HCT116 (cell line): Measurements from ENCODE around the gene DNMT3L. TPM values are rescaled to one million over a fixed set of nuclear protein-coding genes. Genes with fewer than 3 reads are reported as not detected.

Experiments used
- ATF3 ChIP-seq: IDR thresholded peaks from 2 replicates; pipeline ENCODE4 v1.6.1; 2012
- ELF1 ChIP-seq: IDR thresholded peaks from 2 replicates; pipeline ENCODE4 v1.6.1; 2012; ENCODE audit warnings: low read depth, borderline replicate concordance
- EZH2 ChIP-seq: fragments of 200-600 bp; sonication (generic); IDR thresholded peaks from 2 replicates; pipeline ENCODE4 v1.6.1; 2017; ENCODE audit warnings: antibody characterized with exemption, mixed run types
- EZH2phosphoT487 ChIP-seq: fragments of 200-600 bp; IDR thresholded peaks from 2 replicates; pipeline ENCODE4 v1.6.1; 2018; ENCODE audit warnings: antibody characterized with exemption, borderline replicate concordance
- FOSL1 ChIP-seq: IDR thresholded peaks from 2 replicates; pipeline ENCODE4 v1.6.1; 2012; ENCODE audit warnings: low read depth
- JUND ChIP-seq: IDR thresholded peaks from 2 replicates; pipeline ENCODE4 v1.6.1; 2012
- POLR2A ChIP-seq: IDR thresholded peaks from 2 replicates; pipeline ENCODE4 v1.7.0; 2011; ENCODE audit warnings: borderline replicate concordance; ENCODE audit not compliant: insufficient read depth, insufficient read length; ENCODE audit errors: extremely low read depth
- RAD21 ChIP-seq: IDR thresholded peaks from 2 replicates; pipeline ENCODE4 v1.6.1; 2012; ENCODE audit warnings: low read depth, mild to moderate bottlenecking
- SP1 ChIP-seq: IDR thresholded peaks from 2 replicates; pipeline ENCODE4 v1.6.1; 2012; ENCODE audit warnings: low read depth
- SRF ChIP-seq: IDR thresholded peaks from 2 replicates; pipeline ENCODE4 v1.6.1; 2012; ENCODE audit warnings: low read depth
- TCF7L2 ChIP-seq: IDR thresholded peaks from 2 replicates; pipeline ENCODE4 v1.7.0; 2011; ENCODE audit warnings: borderline replicate concordance, inconsistent platforms; ENCODE audit not compliant: insufficient read depth, insufficient read length; ENCODE audit errors: extremely low read depth
- YY1 ChIP-seq: IDR thresholded peaks from 2 replicates; pipeline ENCODE4 v1.6.1; 2011; ENCODE audit warnings: low read length, low read depth, moderate library complexity, mild to moderate bottlenecking; ENCODE audit not compliant: insufficient replicate concordance; ENCODE audit errors: extremely low read depth
- ZFX ChIP-seq: fragments of 450-650 bp; IDR thresholded peaks from 2 replicates; pipeline ENCODE4 v1.6.1; 2017
- ZNF274 ChIP-seq: fragments of 200-500 bp; sonication (Bioruptor generic); IDR thresholded peaks from 2 replicates; pipeline ENCODE4 v1.6.1; 2014; ENCODE audit warnings: mild to moderate bottlenecking, low read depth, low read length, inconsistent platforms
- total RNA-seq: library from RNA; stranded (reverse); gene quantifications from one replicate; pipeline ENCODE4 v1.2.1, GENCODE V29; 2021; ENCODE audit not compliant: unreplicated experiment
- TF ChIP-seq, protein P1 (sequence below), 3 experiments: fragments of 200-600 bp in 1 of 3; sonication (generic) in 1 of 3; IDR thresholded peaks in 2 of 3; conservative IDR thresholded peaks in 1 of 3; 2 replicates each; pipeline ENCODE4 v1.5.1; 2012 to 2017; ENCODE audit warnings: low read depth in 2 of 3, low read length in 2 of 3, antibody characterized with exemption in 1 of 3, borderline replicate concordance in 1 of 3, control low read depth in 1 of 3, mild to moderate bottlenecking in 1 of 3, mixed read lengths in 1 of 3, mixed run types in 1 of 3, moderate library complexity in 1 of 3; ENCODE audit not compliant: insufficient read depth in 1 of 3

The DNMT3L gene
- total RNA-seq, 1 experiment from 2014 or later = not detected

DNA sequence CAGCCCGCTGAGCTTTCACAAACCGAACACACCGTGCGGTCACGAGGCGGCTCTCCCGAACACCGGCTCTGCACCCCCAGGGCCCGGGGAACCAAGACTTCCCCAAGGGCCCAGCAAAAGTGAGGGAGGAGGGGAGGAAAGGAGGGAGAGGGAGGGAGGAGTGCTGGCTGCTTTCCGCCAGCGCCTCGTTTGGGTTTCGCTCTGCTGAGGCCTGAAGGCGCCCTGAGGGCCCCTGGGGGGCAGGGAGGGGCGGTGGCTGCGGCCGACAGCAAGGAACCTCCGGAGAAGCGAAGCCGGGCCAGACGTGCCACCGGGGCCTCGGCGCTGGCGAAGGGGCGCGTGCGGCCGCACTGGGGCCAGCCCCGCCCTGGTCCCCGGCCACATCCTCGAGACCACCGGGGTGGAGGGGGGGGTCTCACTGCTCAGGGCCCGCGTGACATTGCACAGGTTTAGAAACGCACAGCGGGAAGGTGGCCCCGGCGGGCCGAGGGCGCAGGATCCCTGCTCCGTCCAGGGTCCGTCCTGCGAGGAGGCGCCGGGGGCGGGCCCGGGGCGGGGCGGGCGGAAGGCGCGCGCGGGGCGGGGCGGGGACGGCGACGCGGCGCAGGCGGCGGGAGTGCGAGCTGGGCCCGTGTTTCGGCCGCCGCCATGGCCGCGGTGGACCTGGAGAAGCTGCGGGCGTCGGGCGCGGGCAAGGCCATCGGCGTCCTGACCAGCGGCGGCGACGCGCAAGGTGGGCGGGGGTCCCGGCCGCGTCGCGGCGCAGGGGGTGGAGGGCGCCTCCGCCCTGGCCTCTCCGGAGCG, 38.0 kb upstream of the DNMT3L start, which contains the start of gene PFKL (continued):
- TF ChIP-seq ZNF274 (no peak), RAD21 (no peak), JUND (no peak), YY1 (no peak), EZH2phosphoT487 (no peak), ATF3 (no peak), SP1 (no peak), ELF1 (no peak), ZFX (peak; percentile 72; the same call in 1 of the 2 replicates), TCF7L2 (no peak), EZH2 (no peak), FOSL1 (no peak), POLR2A (peak; percentile 60), SRF (no peak)
- TF ChIP-seq, protein P1, sequence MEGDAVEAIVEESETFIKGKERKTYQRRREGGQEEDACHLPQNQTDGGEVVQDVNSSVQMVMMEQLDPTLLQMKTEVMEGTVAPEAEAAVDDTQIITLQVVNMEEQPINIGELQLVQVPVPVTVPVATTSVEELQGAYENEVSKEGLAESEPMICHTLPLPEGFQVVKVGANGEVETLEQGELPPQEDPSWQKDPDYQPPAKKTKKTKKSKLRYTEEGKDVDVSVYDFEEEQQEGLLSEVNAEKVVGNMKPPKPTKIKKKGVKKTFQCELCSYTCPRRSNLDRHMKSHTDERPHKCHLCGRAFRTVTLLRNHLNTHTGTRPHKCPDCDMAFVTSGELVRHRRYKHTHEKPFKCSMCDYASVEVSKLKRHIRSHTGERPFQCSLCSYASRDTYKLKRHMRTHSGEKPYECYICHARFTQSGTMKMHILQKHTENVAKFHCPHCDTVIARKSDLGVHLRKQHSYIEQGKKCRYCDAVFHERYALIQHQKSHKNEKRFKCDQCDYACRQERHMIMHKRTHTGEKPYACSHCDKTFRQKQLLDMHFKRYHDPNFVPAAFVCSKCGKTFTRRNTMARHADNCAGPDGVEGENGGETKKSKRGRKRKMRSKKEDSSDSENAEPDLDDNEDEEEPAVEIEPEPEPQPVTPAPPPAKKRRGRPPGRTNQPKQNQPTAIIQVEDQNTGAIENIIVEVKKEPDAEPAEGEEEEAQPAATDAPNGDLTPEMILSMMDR (IDR thresholded peaks at IDR 0.05 in 2 of 3, conservative IDR thresholded peaks at IDR 0.05 in 1 of 3; ENCODE audit: borderline replicate concordance in 1 of 3, insufficient read depth in 1 of 3, low read depth in 2 of 3, low read length in 2 of 3) = no peak
